Esophagus mucosa (tissue), 1 donor: ENCODE data around the gene DDA1. TPM values are rescaled to one million over a fixed set of nuclear protein-coding genes. Genes with fewer than 3 reads are reported as not detected.
A peak's percentile ranks its signal among the peaks of the same experiment; 100 is the strongest.
"Not testable (repeated sequence)": the region's sequence is repeated elsewhere in the genome, so short reads cannot be mapped to it uniquely, and the experiment has no call there.

ENCODE experiments used
- ATAC-seq: fragments of 200-7000 bp; cut with Tn5 transposase; one replicate; pipeline ENCODE4 v1.9.1; 2020
- total RNA-seq: library from RNA; stranded (reverse); gene quantifications from one replicate; pipeline ENCODE4 v1.2.4, GENCODE V29; 2023
- donor health status: DM: yes; HTN: yes; CAD: no.

Gene DDA1
- total RNA-seq, 1 donor from 2014 or later = 21.5 TPM

GRCh38 chr19:17289489-17289888 lies 19.9 kb upstream of the DDA1 start:
- ATAC-seq = no peak

GRCh38 chr19:17292301-17293074 lies 16.9 kb upstream of the DDA1 start:
- ATAC-seq = peak; percentile 90

GRCh38 chr19:17293605-17294004 lies 15.8 kb upstream of the DDA1 start:
- no peak for ATAC-seq

GRCh38 chr19:17294051-17294891 lies 15.1 kb upstream of the DDA1 start:
- ATAC-seq = peak; percentile 17

- ATAC-seq = not testable (repeated sequence)
These were observed 13.8 kb upstream of the DDA1 start for GRCh38 chr19:17295551-17295950.

- peak; percentile 5 for ATAC-seq
These were observed 13.1 kb upstream of the DDA1 start for GRCh38 chr19:17296273-17296672.

- no peak for ATAC-seq
These were observed 12.4 kb upstream of the DDA1 start for GRCh38 chr19:17296976-17297375.

- no peak for ATAC-seq
These were observed 8.3 kb upstream of the DDA1 start for GRCh38 chr19:17300992-17301619.

- ATAC-seq = no peak
These were observed 6.8 kb upstream of the DDA1 start for GRCh38 chr19:17302391-17303166.

- peak; percentile 71 for ATAC-seq
These were observed 6.0 kb upstream of the DDA1 start, which contains the start of gene ABHD8 for GRCh38 chr19:17303167-17303939. TSS of gene ABHD8 (minus strand) at chr19:17303425. CDS start at chr19:17301616, 1,809 bp downstream.

- ATAC-seq = no peak
These were observed 5.5 kb upstream of the DDA1 start for GRCh38 chr19:17303940-17304267.

GRCh38 chr19:17304386-17305215 lies 4.8 kb upstream of the DDA1 start:
- no peak for ATAC-seq

GRCh38 chr19:17305216-17305516 lies 4.2 kb upstream of the DDA1 start:
- ATAC-seq = no peak

GRCh38 chr19:17305517-17306284 lies 3.7 kb upstream of the DDA1 start, which contains the start of gene MRPL34:
TSS of gene MRPL34 (plus strand) at chr19:17305872. CDS start at chr19:17305893, 21 bp downstream.
- ATAC-seq = peak; percentile 86

- ATAC-seq = no peak
These were observed 3.1 kb upstream of the DDA1 start for GRCh38 chr19:17306285-17306714.

- ATAC-seq = no peak
These were observed 1.4 kb upstream of the DDA1 start for GRCh38 chr19:17307876-17308377.

- no peak for ATAC-seq
These were observed 650 bp downstream of the DDA1 start for GRCh38 chr19:17309965-17310461.

- peak; percentile 6 for ATAC-seq
These were observed 2.3 kb downstream of the DDA1 start for GRCh38 chr19:17311455-17312188.
